NCI-H1092 (cell line): ENCODE measurements around the gene PDZD8.
"Not testable (repeated sequence)": the region's sequence is repeated elsewhere in the genome, so short reads cannot be mapped to it uniquely, and the experiment has no call there.

Source experiments
- DNase-seq: peaks from one replicate; lab custom pipeline; 2025; lab: John Stamatoyannopoulos, UW

PDZD8 gene

DNA sequence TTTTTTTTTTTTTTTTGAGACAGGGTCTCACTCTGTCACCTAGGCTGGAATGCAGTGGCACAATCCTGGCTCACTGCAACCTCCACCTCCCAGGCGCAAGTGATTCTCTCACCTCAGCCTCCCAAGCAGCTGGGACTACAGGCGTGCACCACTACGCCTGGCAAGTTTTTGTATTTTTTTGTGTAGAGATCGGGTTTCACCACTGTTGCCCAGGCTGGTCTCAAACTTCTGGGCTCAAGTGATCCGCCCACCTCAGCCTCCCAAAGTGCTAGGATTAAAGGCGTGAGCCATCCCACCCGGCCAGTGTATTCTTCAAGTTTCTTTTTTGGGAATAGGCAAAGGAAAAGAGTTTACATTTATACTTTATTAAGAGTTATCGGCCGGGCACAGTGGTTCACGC is 84.4 kb downstream of the PDZD8 start:
- not testable (repeated sequence) for DNase-seq

DNA sequence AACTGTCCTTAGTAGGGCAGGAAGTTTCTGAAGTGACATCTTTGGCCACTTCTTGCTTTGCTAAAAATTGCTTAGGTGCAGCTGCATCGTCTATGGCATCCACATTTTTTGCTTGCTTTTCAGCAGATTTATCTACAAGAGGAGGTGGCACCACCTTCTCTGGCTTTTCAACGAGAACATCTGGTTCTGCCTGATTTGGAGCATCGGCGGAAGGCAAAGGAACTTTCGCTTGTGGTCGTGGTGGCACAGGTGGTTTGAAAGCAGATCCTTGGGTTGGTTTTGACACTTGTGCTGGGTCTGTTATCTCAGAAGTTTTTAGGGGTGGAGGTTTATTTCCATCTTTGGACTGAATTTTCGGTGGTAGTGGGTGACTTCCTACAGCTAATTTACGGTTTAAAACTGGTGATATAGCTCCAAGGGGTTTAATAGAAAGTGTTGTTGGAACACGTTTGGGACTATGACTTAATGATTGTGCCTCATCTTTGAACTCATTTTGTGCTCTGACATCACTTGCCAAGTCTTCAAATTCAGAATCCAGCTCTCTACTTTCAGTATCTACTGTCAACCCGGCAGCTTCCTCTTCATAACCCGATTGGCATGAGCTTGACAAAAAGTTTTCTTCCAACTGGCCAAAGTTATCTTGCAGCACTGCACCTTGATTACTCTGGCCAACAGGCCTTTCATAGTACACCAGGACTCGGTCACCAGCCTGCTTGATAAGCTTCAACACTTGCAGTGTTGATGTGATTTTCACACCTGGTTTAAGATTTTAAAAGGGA is 90.3 kb downstream of the PDZD8 start:
- DNase-seq: no peak

DNA sequence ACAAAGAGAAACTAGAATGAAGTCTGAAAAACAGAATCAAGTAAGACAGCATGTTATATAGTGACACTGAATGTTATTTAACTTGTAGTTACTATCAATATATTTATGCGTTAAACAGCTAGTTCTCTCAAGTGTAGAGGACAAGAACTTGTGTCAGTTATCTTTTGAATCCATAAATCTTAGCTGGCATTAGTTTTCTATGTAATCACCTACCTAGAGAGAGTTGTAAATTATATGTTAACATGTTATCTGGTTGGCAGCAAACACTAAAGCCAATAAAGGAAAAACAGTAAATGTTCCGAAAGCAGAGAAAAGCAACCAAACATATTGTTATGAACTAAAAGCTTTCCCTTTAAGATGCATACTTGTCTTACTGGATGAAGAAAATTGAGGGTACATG is 97.6 kb downstream of the PDZD8 start:
- DNase-seq: no peak

DNA sequence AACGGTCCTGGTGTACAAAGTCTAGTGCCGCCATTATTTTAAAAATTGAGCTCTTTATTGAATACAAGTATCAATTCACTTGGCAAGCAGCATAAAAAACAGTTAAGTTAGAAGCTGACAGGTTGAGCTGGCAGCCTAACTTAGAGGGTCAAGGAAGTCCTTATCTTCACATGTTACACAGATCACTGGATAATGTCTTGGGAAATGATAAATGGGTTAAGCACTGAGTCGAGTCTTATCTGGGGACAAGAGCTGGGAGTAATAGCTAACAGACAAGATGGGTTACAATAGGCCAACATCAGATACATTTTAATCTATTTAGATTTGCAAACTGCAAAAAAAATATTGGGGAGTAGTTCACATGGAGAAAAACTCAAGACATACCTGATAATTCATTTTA is 100.1 kb downstream of the PDZD8 start:
- no peak for DNase-seq

DNA sequence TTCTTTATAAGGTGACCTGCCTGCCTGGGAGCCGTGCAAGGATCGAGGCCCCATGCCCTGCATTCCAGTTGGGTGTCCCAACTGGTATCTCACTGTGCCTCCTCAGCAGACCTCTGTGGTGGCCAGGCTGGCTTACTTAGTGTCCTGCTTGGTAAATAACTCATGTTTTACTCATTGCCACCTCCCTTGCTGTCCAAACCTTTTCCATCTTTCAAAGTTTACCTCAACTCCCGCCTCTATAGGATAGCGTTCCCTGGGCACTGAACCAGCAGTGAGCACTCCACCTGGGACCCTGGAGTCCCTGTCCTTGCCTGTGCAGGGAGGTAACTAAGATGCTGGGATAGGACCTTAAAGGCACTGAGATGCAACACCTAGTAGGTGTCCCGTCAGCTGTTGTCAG is 100.7 kb downstream of the PDZD8 start:
- no peak for DNase-seq

DNA sequence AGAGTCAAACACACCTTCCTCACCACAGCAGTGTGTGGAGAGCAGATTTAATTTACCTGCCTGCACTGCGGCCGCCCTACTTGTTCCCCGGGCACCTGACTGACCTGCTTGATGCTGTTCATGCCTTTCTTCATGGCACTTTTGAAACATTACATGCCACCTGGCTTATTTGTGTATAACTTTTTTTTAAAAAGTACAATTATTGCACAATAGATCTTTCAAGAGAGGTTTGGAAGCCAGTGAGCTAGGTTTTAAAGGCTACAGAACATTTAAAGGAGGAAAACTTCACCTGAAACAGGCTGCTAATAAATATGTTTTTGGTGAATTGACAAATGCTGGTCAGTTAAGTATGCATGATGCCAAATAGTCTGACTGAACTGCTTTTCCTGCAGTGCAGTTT is 101.3 kb downstream of the PDZD8 start:
- no peak for DNase-seq

DNA sequence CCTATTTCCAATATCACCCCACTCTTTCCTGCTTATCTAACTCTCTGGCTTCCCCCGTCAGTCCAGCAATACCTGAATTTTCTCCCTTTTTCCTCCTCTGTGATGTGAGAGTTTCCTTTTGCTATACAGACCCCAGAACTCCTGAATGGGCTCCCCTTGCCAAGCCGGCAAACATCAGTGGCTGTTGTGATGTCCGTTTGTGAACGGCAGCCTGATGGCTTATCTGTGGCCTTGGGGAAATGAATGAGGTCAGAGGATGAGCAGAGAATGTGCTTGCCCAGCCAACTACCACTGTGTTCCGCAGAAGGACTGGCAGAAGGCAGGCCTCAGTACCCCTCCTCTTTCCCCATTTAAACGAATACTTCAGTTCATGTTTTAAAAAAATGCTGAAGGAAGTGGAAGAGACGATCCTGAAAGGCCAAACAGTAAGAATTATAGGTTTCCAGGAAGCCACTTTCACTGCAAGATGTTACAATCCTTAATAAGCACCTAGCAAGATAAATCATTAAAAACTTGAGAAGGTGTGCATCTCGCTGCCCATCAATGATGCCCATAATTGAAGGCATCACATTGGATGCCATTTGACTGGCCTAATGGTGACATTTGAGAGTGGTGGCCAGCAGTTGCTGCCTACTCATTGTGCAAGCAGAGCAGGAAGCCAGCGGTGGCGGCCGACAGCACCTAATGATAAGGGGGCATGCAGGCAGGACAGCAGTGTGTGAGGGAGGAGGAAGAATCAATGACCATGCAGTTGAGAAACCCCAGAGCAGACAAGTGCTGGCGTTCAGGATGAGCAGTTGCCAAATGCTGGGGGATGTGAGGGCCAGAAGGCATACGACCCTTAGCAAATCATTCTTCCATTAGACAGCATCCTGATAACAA is 102.8 kb downstream of the PDZD8 start:
- no peak for DNase-seq

DNA sequence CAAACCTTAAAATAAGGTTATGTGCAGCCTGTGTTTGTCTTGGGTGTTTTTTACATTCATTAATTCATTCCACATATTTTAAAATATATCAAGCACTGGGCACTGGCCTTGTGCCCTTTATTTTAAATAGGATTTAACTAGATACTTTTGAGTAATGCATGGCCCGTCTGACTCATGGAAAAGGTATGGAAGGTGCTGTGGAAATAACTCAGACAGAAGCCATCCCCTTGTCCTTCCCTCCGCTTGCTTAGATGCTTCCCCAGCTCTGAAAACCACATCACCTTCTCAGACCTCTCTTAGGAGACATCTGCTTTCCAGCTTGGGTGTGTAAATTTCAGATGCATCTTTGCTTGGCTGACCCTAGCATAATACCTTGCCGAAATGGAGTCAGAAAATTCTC is 103.8 kb downstream of the PDZD8 start:
- DNase-seq: no peak

DNA sequence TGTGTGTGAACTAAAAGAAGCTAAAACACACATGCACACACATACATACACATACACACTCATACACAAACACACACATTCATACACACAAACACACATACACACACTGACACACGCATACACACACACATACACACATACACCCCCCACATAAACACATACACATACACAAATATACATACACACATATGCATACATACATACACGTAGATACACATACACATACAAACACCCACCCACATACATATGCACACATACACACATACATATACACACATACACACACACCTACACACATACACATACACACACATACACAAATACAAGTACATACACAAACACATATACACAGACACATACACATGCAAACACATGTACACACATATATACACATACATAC is 106.3 kb downstream of the PDZD8 start:
- DNase-seq: no peak

DNA sequence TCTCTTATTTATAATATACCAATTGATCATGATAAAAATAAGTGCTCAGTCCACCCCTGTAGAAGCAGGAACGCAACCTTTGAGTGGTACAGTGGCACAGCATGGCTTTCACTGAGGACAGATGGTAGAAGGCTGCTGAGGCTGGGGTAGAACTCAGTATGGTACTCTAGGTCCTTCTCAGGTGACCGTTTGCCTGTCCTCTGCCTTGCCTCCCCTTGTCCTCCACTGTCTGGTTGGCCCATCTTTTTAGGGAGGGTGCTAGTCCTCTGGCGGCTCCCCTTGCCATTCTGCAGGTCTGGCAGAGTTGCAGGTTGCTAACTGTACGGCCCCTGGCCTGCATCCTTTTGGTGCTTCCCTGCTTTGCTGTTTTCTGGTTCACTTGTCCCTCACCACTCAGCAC is 107.0 kb downstream of the PDZD8 start:
- DNase-seq: no peak

DNA sequence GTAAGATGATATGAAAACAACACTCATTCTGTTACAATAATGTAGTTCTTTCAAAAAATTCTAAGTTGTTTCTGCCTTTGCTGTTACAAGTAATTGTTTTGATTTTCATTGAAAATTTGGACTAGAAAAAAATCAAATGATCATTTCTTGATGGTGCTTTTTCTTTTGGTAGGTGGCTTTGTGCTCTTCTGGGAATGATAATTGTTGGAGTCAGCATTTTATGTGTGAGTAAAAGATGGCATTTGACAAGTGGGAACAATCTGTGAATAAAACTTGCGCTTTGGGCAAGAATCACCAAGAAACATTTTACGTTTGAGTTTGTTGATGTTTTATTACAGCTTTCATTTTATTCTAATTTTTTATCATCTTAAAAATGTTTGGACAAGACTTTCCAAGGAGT is 108.4 kb downstream of the PDZD8 start:
- DNase-seq: no peak

DNA sequence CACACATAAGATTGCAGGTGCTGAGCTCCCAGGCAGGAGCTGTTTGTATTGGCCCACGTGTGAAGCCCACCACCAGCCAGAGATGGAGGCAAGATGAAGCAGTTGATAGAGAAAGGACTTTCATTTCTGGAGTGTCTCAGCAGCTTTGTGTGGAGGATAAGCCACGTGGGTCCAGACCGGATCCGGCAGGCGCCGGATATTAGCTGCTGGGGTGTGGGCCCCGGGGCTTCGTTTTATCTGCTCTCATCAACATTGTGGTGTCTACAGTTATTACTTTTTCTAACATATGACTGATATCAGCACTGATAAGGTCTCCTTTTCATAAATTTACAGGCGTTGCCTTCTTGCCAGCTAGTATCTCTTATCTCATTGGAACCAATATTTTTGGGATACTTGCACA is 108.8 kb downstream of the PDZD8 start:
- DNase-seq: no peak

DNA sequence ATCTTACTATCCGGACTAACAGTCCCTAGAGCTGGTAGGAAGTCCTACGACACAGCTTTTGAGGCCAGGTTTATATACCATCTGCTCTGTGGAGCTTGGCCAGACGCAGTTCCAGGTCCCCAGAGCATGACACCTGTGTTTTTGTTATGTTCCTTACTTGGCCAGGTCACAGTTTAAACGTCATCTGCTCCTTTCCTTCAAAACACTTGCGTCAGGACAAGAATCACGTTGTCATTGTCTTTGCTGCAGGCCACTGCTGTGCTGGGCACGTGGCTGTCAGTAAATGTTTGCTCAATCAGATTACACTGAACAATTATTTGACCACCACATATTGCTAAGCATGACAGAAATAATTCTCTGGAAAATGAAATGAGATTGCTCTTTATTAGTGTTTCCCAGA is 110.5 kb downstream of the PDZD8 start:
- no peak for DNase-seq

DNA sequence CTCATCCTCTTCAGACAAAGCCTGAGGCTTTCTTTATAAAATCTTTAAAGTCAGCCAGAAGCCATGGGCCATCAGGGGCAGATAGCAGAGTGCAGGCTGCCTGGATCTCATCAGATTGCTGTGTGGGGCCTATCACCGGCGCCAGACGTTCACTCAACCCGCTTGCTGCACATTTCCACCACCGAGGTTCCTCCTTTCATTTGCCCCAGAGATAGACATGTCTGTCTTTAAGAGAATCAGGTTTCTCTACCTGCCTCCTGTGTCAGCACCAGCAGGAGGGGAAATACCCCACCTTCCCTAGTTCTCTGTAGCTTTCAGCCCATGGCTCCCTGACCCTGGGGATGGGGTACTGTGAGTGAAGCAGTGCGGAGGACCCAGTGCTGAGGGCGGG is 112.3 kb downstream of the PDZD8 start:
- no peak for DNase-seq

DNA sequence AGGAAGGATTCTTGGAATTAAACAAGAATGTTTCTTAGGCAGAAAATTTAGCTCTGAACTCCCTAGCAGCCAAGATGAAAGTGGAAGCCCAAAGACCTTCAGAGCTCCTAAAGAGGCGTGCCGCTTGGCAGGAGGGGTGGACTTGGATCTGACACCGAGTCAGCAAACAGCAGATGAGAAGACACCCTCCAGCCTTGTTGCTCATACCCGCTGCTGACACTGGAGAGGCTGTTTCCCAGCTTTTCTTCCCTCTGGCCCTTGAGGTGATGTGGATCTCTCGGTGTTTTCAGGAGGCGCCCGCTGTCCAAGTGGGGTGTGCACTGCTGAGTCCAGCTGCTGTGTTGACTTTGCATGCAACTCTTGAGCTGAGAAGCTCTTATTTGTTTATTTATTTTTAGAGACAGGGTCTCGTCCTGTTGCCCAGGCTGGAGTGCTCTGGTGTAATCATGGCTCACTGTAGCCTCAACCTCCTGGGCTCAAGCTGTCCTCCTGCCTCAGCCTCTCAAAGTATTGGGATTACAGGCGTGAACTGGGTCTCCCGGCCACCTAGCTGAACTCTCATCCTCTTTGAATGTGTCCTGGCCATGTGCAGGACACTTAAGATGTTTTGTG is 112.8 kb downstream of the PDZD8 start:
- DNase-seq: no peak

DNA sequence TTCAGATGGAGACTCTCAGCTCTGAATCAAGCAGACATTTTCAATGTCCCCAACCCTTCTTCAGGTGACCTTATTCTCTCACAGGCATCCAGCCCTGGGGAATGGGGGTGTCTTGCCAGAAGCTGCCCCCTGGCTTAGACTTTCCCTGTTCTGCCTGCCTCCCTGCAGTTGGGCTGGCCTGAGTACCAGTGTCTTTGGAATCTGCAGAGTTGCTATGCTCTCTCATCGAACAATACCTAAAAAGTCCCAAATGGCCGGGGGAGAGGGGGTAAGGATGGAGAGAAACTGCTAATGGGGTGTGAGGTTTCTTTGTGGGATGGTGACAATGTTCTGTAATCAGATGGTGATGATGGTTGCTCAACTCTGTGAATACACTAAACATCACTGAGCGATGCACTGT is 113.7 kb downstream of the PDZD8 start:
- DNase-seq: no peak

DNA sequence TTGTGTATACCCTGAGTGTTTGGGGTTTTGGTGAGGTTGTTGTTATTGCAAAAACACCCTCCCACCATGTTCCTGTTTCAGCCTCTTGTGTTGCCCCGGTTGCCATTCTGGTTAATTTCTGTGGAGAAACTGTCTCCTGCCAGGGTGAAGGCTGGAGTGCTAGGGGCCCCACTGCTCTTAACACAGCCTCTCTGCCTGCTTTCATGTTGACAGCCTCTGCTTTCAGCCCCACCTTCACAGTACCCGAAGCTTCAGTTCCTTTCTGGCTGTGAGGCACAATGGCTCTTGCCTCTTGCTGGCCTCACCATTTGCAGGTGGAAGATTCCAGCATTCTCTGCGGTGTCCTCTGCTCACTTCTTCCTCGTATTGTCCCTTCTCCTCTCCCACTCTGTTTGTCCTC is 115.2 kb downstream of the PDZD8 start:
- no peak for DNase-seq

DNA sequence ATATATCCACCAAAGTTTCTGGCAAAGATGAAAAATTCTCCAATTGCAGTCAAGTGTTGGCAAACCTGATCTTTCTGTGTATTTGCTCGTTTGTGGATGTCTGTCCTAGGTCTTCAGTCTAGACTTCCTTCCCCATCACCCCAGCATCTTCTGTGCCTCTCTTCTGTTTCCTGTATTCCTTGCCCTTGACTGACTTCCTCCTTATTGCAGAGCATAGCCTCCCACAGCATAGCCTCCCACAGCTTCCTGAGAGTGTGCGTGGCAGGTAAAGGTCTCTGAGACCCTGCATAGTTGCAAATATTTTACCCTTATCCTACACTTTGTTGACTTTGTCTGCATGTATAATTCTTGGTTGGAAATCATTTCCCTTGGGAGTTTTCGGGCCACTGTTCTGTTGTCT is 116.0 kb downstream of the PDZD8 start:
- DNase-seq: no peak

DNA sequence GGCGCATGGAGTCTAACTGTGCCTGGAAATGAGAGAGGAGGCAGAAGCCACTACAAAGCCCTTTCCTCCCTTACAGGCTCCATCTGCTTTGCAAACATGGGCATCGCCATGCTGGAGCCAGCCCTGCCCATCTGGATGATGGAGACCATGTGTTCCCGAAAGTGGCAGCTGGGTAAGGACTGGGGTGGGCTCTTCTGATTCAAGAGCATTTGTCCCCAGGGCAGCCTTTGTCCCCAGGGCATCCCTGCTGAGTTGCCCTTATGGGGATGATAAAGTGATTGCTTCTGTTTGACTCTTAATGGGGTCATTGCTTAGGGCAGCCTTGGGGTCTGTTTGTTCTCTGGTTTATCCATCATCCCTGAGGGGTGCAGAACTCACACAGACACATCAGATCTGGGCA is 117.5 kb downstream of the PDZD8 start:
- DNase-seq: no peak

DNA sequence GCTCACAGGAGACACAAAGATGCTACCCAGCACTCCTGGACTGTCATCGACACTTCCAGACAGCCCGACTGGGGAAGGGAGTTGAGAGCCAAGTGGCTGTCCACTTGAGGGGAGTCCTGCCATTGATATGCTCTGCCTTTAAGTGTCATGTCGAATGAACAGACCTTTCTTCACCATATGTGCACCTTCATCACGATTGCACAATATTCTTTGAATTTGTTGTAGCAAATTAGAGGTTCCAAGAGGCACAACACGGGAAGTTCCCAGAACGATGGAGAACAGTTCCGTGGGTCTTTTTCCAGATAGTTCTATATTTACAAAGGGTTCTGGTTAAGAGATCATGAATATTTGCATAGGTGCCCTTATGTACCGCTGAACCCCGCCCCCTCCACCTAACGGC is 118.3 kb downstream of the PDZD8 start:
- no peak for DNase-seq

DNA sequence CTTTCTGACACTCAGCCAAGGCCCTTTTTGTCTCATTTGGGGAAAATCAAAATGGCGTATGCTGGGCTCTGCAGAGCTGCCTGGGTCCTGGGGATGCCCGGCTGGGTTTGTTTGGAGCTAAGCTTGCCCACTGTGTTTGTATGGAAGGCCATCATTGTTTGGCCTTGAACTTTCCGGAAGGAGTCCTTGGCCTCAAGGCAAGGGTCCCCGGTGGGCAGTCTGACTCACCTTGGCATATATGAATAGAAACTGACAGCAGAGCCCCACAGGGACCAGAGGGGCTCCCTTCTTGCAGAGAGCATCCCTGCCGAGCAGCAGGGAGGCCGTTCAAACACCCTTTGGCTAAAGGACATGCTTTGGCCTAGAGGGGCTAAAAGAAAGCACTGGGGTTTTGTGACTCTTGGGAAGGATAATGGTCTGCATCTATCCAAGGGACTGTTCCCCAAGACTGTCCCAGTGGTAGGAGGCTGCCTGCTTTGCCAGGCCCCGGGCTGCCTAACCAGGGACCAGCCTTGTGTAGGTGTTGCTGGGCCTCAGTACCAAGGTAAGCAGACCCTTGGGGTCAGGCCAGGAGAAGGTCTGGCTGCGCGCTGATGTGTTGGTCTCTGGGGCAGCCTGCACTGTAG is 119.3 kb downstream of the PDZD8 start:
- no peak for DNase-seq
